H1 (cell line): ENCODE data around the gene CD47. TPM values are rescaled to one million over a fixed set of nuclear protein-coding genes. Genes with fewer than 3 reads are reported as not detected.

Experiments
- BCL11A ChIP-seq, 2 experiments: IDR thresholded peaks; one replicate each; pipeline ENCODE4 v1.6.1; 2011; ENCODE audit warnings: low read depth in 2 of 2, low read length in 2 of 2, mild to moderate bottlenecking in 2 of 2
- CHD1 ChIP-seq: IDR thresholded peaks from 2 replicates; pipeline ENCODE4 v1.6.1; 2012; ENCODE audit warnings: low read depth, low read length, improper control_type of control experiment
- CTBP2 ChIP-seq: IDR thresholded peaks from 2 replicates; pipeline ENCODE4 v1.7.0; 2011; ENCODE audit warnings: borderline replicate concordance, mild to moderate bottlenecking, moderate library complexity, mixed read lengths, low read length; ENCODE audit not compliant: insufficient read depth, insufficient read length
- MAFK ChIP-seq: IDR thresholded peaks from 2 replicates; pipeline ENCODE4 v1.6.1; 2012; ENCODE audit warnings: low read depth, mild to moderate bottlenecking, improper control_type of control experiment, low read length
- SIX5 ChIP-seq: IDR thresholded peaks from 2 replicates; pipeline ENCODE4 v1.6.1; 2011; ENCODE audit warnings: mild to moderate bottlenecking, low read depth, low read length
- polyA plus RNA-seq, 7 experiments: library from polyadenylated mRNA; depleted of rRNA in 3 of 7; stranded (reverse) in 5 of 7; unstranded in 2 of 7; fragments of >200 nt in 5 of 7; fragments of 200-250 nt in 2 of 7; gene quantifications; 1 replicate in 5 of 7; 2 replicates in 1 of 7; 4 replicates in 1 of 7; pipeline versions ENCODE4 v1.2.1 to v1.2.3, GENCODE V29; 2011 to 2013; ENCODE audit warnings: missing spikeins in 2 of 7, mixed read lengths in 2 of 7
- total RNA-seq: library from RNA; stranded (reverse); fragmentation: NEBNext Ultra II Directional; extraction: Animal tissue kit (Norgen Biotek cat#: 25700); gene quantifications from 2 replicates; pipeline ENCODE4 v1.2.1, GENCODE V29; 2021
- TF ChIP-seq, protein P1 (sequence below): fragments of 300-600 bp; sonication (generic); IDR thresholded peaks from 2 replicates; pipeline ENCODE4 v1.7.1; 2012; ENCODE audit warnings: low read length, moderate library complexity, mild to moderate bottlenecking, inconsistent platforms; ENCODE audit not compliant: insufficient replicate concordance

CD47 gene
- total and polyA plus RNA-seq, 2 of the 8 experiments (the other 6 are each of a cell fraction or from before 2014, with no cell fraction given), result 14.4 to 19.3 TPM

DNA sequence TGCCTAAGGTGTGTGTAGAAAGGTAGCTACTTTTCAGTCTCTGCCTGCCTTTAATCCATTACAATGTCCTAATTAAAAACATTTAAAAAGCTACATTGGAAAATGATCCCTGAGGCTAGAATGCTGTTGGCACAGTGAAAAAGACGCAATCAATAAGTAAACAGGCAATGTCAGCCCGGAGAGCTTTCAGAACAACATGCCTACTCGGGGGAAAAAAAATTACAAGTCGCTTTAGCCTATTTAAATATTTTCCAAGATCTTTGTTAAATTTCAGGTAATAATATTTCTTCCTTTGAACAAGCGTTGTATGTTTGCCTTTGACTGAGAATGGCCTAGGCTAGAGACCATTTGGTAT is 46.6 kb upstream of the CD47 start (continued):
- TF ChIP-seq, protein P1, sequence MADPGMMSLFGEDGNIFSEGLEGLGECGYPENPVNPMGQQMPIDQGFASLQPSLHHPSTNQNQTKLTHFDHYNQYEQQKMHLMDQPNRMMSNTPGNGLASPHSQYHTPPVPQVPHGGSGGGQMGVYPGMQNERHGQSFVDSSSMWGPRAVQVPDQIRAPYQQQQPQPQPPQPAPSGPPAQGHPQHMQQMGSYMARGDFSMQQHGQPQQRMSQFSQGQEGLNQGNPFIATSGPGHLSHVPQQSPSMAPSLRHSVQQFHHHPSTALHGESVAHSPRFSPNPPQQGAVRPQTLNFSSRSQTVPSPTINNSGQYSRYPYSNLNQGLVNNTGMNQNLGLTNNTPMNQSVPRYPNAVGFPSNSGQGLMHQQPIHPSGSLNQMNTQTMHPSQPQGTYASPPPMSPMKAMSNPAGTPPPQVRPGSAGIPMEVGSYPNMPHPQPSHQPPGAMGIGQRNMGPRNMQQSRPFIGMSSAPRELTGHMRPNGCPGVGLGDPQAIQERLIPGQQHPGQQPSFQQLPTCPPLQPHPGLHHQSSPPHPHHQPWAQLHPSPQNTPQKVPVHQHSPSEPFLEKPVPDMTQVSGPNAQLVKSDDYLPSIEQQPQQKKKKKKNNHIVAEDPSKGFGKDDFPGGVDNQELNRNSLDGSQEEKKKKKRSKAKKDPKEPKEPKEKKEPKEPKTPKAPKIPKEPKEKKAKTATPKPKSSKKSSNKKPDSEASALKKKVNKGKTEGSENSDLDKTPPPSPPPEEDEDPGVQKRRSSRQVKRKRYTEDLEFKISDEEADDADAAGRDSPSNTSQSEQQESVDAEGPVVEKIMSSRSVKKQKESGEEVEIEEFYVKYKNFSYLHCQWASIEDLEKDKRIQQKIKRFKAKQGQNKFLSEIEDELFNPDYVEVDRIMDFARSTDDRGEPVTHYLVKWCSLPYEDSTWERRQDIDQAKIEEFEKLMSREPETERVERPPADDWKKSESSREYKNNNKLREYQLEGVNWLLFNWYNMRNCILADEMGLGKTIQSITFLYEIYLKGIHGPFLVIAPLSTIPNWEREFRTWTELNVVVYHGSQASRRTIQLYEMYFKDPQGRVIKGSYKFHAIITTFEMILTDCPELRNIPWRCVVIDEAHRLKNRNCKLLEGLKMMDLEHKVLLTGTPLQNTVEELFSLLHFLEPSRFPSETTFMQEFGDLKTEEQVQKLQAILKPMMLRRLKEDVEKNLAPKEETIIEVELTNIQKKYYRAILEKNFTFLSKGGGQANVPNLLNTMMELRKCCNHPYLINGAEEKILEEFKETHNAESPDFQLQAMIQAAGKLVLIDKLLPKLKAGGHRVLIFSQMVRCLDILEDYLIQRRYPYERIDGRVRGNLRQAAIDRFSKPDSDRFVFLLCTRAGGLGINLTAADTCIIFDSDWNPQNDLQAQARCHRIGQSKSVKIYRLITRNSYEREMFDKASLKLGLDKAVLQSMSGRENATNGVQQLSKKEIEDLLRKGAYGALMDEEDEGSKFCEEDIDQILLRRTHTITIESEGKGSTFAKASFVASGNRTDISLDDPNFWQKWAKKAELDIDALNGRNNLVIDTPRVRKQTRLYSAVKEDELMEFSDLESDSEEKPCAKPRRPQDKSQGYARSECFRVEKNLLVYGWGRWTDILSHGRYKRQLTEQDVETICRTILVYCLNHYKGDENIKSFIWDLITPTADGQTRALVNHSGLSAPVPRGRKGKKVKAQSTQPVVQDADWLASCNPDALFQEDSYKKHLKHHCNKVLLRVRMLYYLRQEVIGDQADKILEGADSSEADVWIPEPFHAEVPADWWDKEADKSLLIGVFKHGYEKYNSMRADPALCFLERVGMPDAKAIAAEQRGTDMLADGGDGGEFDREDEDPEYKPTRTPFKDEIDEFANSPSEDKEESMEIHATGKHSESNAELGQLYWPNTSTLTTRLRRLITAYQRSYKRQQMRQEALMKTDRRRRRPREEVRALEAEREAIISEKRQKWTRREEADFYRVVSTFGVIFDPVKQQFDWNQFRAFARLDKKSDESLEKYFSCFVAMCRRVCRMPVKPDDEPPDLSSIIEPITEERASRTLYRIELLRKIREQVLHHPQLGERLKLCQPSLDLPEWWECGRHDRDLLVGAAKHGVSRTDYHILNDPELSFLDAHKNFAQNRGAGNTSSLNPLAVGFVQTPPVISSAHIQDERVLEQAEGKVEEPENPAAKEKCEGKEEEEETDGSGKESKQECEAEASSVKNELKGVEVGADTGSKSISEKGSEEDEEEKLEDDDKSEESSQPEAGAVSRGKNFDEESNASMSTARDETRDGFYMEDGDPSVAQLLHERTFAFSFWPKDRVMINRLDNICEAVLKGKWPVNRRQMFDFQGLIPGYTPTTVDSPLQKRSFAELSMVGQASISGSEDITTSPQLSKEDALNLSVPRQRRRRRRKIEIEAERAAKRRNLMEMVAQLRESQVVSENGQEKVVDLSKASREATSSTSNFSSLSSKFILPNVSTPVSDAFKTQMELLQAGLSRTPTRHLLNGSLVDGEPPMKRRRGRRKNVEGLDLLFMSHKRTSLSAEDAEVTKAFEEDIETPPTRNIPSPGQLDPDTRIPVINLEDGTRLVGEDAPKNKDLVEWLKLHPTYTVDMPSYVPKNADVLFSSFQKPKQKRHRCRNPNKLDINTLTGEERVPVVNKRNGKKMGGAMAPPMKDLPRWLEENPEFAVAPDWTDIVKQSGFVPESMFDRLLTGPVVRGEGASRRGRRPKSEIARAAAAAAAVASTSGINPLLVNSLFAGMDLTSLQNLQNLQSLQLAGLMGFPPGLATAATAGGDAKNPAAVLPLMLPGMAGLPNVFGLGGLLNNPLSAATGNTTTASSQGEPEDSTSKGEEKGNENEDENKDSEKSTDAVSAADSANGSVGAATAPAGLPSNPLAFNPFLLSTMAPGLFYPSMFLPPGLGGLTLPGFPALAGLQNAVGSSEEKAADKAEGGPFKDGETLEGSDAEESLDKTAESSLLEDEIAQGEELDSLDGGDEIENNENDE, result no peak
- TF ChIP-seq CTBP2, result no peak
- TF ChIP-seq BCL11A (IDR thresholded peaks at IDR 0.05; ENCODE audit: low read depth in 2 of 2, low read length in 2 of 2), result no peak
- no peak for TF ChIP-seq CHD1
- TF ChIP-seq SIX5, result no peak
- TF ChIP-seq MAFK, result no peak
